A172 (cell line): Measurements from ENCODE around the gene THAP4. TPM values are rescaled to one million over a fixed set of nuclear protein-coding genes. Genes with fewer than 3 reads are reported as not detected.

Source experiments
- DNase-seq: peaks from one replicate; pipeline ENCODE4 v3.0.0-alpha.2; 2015; ENCODE audit warnings: low spot score
- total RNA-seq: library from RNA; depleted of rRNA; stranded (reverse); fragments of >200 nt; shearing (Covaris generic); gene quantifications from 2 replicates; pipeline ENCODE4 v1.2.3, GENCODE V29; 2014; rRNA removed

THAP4 gene
- total RNA-seq, result 80.6 and 85.7 TPM in 2 replicates

- DNase-seq, result peak; percentile 70
Measured at GRCh38 chr2:241637018-241637794, at the start of gene THAP4, which contains the start of gene ATG4B. TSS of gene THAP4 (minus strand) at chr2:241637158. CDS start at chr2:241637017, 141 bp downstream. TSS of gene ATG4B (plus strand) at chr2:241637693. CDS start at chr2:241637715, 22 bp downstream.

- DNase-seq, result no peak
Measured at GRCh38 chr2:241686324-241686649, 49.3 kb upstream of the THAP4 start.

GRCh38 chr2:241680827-241681599 is 44.1 kb upstream of the THAP4 start:
- peak; percentile 95 for DNase-seq

GRCh38 chr2:241680044-241680443 is 43.1 kb upstream of the THAP4 start:
- no peak for DNase-seq

- DNase-seq, result no peak
Measured at GRCh38 chr2:241678784-241679540, 42.0 kb upstream of the THAP4 start.

- no peak for DNase-seq
Measured at GRCh38 chr2:241678307-241678706, 41.3 kb upstream of the THAP4 start.

- DNase-seq, result no peak
Measured at GRCh38 chr2:241677392-241677791, 40.4 kb upstream of the THAP4 start.

GRCh38 chr2:241676665-241677064 is 39.7 kb upstream of the THAP4 start:
- no peak for DNase-seq

- DNase-seq, result no peak
Measured at GRCh38 chr2:241675885-241676284, 38.9 kb upstream of the THAP4 start.

- DNase-seq, result peak; percentile 49
Measured at GRCh38 chr2:241673797-241674725, 37.1 kb upstream of the THAP4 start.

GRCh38 chr2:241673189-241673663 is 36.3 kb upstream of the THAP4 start:
- no peak for DNase-seq

GRCh38 chr2:241672243-241673188 is 35.6 kb upstream of the THAP4 start:
- DNase-seq, result no peak

- no peak for DNase-seq
Measured at GRCh38 chr2:241671457-241672240, 34.7 kb upstream of the THAP4 start.

- DNase-seq, result no peak
Measured at GRCh38 chr2:241670333-241671110, 33.6 kb upstream of the THAP4 start.

GRCh38 chr2:241668839-241669238 is 31.9 kb upstream of the THAP4 start:
- no peak for DNase-seq

GRCh38 chr2:241668354-241668753 is 31.4 kb upstream of the THAP4 start:
- DNase-seq, result no peak

GRCh38 chr2:241666627-241667400 is 29.9 kb upstream of the THAP4 start:
- DNase-seq, result no peak
